ENCODE data around the gene ACER3. TPM values are rescaled to one million over a fixed set of nuclear protein-coding genes. Genes with fewer than 3 reads are reported as not detected.
A peak's percentile ranks its signal among the peaks of the same experiment; 100 is the strongest.
"Not testable (repeated sequence)": the region's sequence is repeated elsewhere in the genome, so short reads cannot be mapped to it uniquely, and the experiment has no call there.

ACER3 gene
- total and polyA plus RNA-seq, 2 experiments from 2014 or later: 6.2 to 26.5 TPM

GRCh38 chr11:77018396-77018924 lies 157.7 kb downstream of the ACER3 start:
- not testable (repeated sequence) for H3K4me3 Mint-ChIP-seq; H3K9me3 Mint-ChIP-seq; H3K4me2 ChIP-seq; H3K27me3 Mint-ChIP-seq (ENCODE audit: insufficient read depth, low read depth, poor library complexity); H3K79me2 ChIP-seq (replicated peaks; ENCODE audit: insufficient read depth); ATAC-seq; H3K27me3 ChIP-seq (ENCODE audit: insufficient read depth); H4K20me1 ChIP-seq (replicated peaks; ENCODE audit: insufficient read depth); DNase-seq (ENCODE audit: low spot score); H3K27ac ChIP-seq (ENCODE audit: low read depth); H3K4me3 ChIP-seq; H3K36me3 Mint-ChIP-seq (ENCODE audit: low read depth); H3K9me2 ChIP-seq (ENCODE audit: insufficient read depth); H3F3A ChIP-seq (replicated peaks; ENCODE audit: low read depth); H3K36me3 ChIP-seq (ENCODE audit: insufficient read depth); H2AFZ ChIP-seq
- peaks cover 32% of the 10 kb centered on the region for H3K4me1 Mint-ChIP-seq
- peaks cover 20% of the 10 kb centered on the region for H3K4me1 ChIP-seq (ENCODE audit: insufficient read depth)
- H3K27ac Mint-ChIP-seq: 0 out of 2 replicates have a peak overlapping the region, but pooled peaks have one; percentile 1

- H3K4me2 ChIP-seq: no peak overlapping the region
- peaks cover 20% of the 10 kb centered on the region for H3K4me1 ChIP-seq (ENCODE audit: insufficient read depth)
- H2AFZ ChIP-seq: no peak overlapping the region
- DNase-seq (ENCODE audit: low spot score): no peak
- H3K27me3 Mint-ChIP-seq (ENCODE audit: insufficient read depth, low read depth, poor library complexity): peaks cover 7% of the 10 kb centered on the region
- H3K4me3 Mint-ChIP-seq: no peak overlapping the region
- H3K27ac ChIP-seq (ENCODE audit: low read depth): peak overlapping the region; percentile 7
- no peaks in the 10 kb centered on the region for H3K9me2 ChIP-seq (ENCODE audit: insufficient read depth)
- H3K4me1 Mint-ChIP-seq: peaks cover 34% of the 10 kb centered on the region
- no peaks in the 10 kb centered on the region for H3K9me3 Mint-ChIP-seq
- H3K36me3 Mint-ChIP-seq (ENCODE audit: low read depth): no peaks in the 10 kb centered on the region
- no peak for ATAC-seq
- no peaks in the 10 kb centered on the region for H4K20me1 ChIP-seq (replicated peaks; ENCODE audit: insufficient read depth)
- H3K27ac Mint-ChIP-seq: 0 out of 2 replicates have a peak overlapping the region, but pooled peaks have one; percentile 96
- H3K79me2 ChIP-seq (replicated peaks; ENCODE audit: insufficient read depth): no peaks in the 10 kb centered on the region
- H3K4me3 ChIP-seq: no peak overlapping the region
- H3K27me3 ChIP-seq (ENCODE audit: insufficient read depth): no peaks in the 10 kb centered on the region
- H3F3A ChIP-seq (replicated peaks; ENCODE audit: low read depth): no peaks in the 10 kb centered on the region
- H3K36me3 ChIP-seq (ENCODE audit: insufficient read depth): no peaks in the 10 kb centered on the region
- TF ChIP-seq NANOG (IDR thresholded peaks at IDR 0.05; ENCODE audit: borderline replicate concordance): no peak
- no peak for TF ChIP-seq ZNF114 (CRISPR knock-in tag; IDR thresholded peaks at IDR 0.05)
- TF ChIP-seq CREB1 (CRISPR knock-in tag; IDR thresholded peaks at IDR 0.05; ENCODE audit: low read depth): no peak
- TF ChIP-seq EZH2 (IDR thresholded peaks at IDR 0.05; ENCODE audit: low read depth, unreplicated experiment): no peak
- no peak for TF ChIP-seq POLR2AphosphoS5 (IDR thresholded peaks at IDR 0.05; ENCODE audit: low read depth)
- TF ChIP-seq EZH2phosphoT487 (IDR thresholded peaks at IDR 0.05; ENCODE audit: unreplicated experiment): no peak
- no peak for TF ChIP-seq CTCF (conservative IDR thresholded peaks at IDR 0.05; ENCODE audit: low read depth in 2 of 2)
- TF ChIP-seq REST (IDR thresholded peaks at IDR 0.05; ENCODE audit: unreplicated experiment): no peak
- no peak for TF ChIP-seq JUNB (IDR thresholded peaks at IDR 0.05; ENCODE audit: unreplicated experiment)
- no peak for TF ChIP-seq ZNF331 (CRISPR knock-in tag; IDR thresholded peaks at IDR 0.05; ENCODE audit: low read depth)
Measured at GRCh38 chr11:77019976-77020595, 159.4 kb downstream of the ACER3 start.
